Measurements from ENCODE around the gene ADGRF1. TPM values are rescaled to one million over a fixed set of nuclear protein-coding genes. Genes with fewer than 3 reads are reported as not detected.

The ADGRF1 gene
- total and polyA plus RNA-seq, 2 donors (not counting 3 experiments of a cell fraction or from before 2014, with no cell fraction given) = not detected

GRCh38 chr6:47041741-47042140 is 391 bp downstream of the ADGRF1 start:
- FAIRE-seq = peak; percentile 8
- no peak overlapping the region for H3K27ac ChIP-seq (ENCODE audit: insufficient read depth, low read depth, low read length)
- H3K36me3 ChIP-seq (ENCODE audit: control insufficient read depth in 2 of 2, extremely low read depth in 1 of 2, insufficient read depth in 2 of 2, low read length in 2 of 2) = no peaks in the 10 kb centered on the region
- no peaks in the 10 kb centered on the region for H3K9me1 ChIP-seq (replicated peaks; ENCODE audit: control insufficient read depth, extremely low read depth, insufficient read depth, low read length)
- dilution Hi-C loops (cut with MboI; ENCODE audit: extremely low pct_ligation_motif_present, low sequenced_read_pairs) = no loop called here
- H3K79me2 ChIP-seq (ENCODE audit: control insufficient read depth, insufficient read depth, low read length) = no peaks in the 10 kb centered on the region
- no peak overlapping the region for H2AFZ ChIP-seq (ENCODE audit: low read depth, low read length)
- no peaks in the 10 kb centered on the region for H3K27me3 ChIP-seq (ENCODE audit: control insufficient read depth in 2 of 2, insufficient read depth in 2 of 2, low read length in 2 of 2)
- no peak overlapping the region for H3K4me3 ChIP-seq (replicated peaks in 1 of 3; ENCODE audit: insufficient read depth in 1 of 3, low read depth in 1 of 3, low read length in 3 of 3)
- peaks cover 33% of the 10 kb centered on the region for H3K4me1 ChIP-seq (ENCODE audit: control insufficient read depth, extremely low read depth, insufficient read depth, low read length)
- CTCF ChIA-PET = interaction anchor here (1.0 to 2.2 kb wide), 2 partner anchors 186 to 193 kb away, joined by 3 to 20 read pairs; no protein-coding TSS in a partner anchor
- H3K9me3 ChIP-seq (replicated peaks; ENCODE audit: control insufficient read depth, insufficient read depth, low read length) = no peaks in the 10 kb centered on the region
- no peak overlapping the region for H3K4me2 ChIP-seq (ENCODE audit: insufficient read depth, low read length)
- TF ChIP-seq JUN (IDR thresholded peaks at IDR 0.05; ENCODE audit: borderline replicate concordance, insufficient read depth, insufficient read length, low read depth) (no peak), GATA2 (IDR thresholded peaks at IDR 0.05; ENCODE audit: insufficient read depth, insufficient read length, low read depth, low read length) (no peak), EZH2 (IDR thresholded peaks at IDR 0.05; ENCODE audit: borderline replicate concordance, low read depth, low read length, severe bottlenecking) (no peak), FOS (IDR thresholded peaks at IDR 0.05; ENCODE audit: borderline replicate concordance, insufficient read depth, low read length) (no peak), MYC (IDR thresholded peaks at IDR 0.05; ENCODE audit: low read depth, low read length) (no peak), POLR2AphosphoS5 (IDR thresholded peaks at IDR 0.05; ENCODE audit: insufficient read depth, low read depth, low read length) (no peak), POLR2A (IDR thresholded peaks at IDR 0.05; ENCODE audit: low read depth, low read length) (no peak), MAX (IDR thresholded peaks at IDR 0.05; ENCODE audit: insufficient read depth, insufficient read length) (no peak), CTCF (IDR thresholded peaks at IDR 0.05; ENCODE audit: extremely low read depth in 1 of 2, insufficient read depth in 1 of 2, low read depth in 1 of 2, low read length in 2 of 2) (no peak)
- no peak overlapping the region for H3K9ac ChIP-seq (replicated peaks; ENCODE audit: extremely low read depth, insufficient read depth, low read length)
- no peak for DNase-seq (ENCODE audit: low read depth, low spot score)
- intact Hi-C loops (cut with micrococcal nuclease) = no loop called here
- no peaks in the 10 kb centered on the region for H4K20me1 ChIP-seq (replicated peaks; ENCODE audit: control insufficient read depth, extremely low read depth, insufficient read depth, low read length)
- no TSS peak for BruUV-seq (replicated peaks)
- POLR2A ChIA-PET = no interaction called here
